Measurements from ENCODE around the gene PTCH2.
A peak's percentile ranks its signal among the peaks of the same experiment; 100 is the strongest.
"Not testable (repeated sequence)": the region's sequence is repeated elsewhere in the genome, so short reads cannot be mapped to it uniquely, and the experiment has no call there.

Gene PTCH2

GRCh38 chr1:44799770-44800584 is 43.1 kb downstream of the PTCH2 start, which contains the start of gene PLK3:
Gene PLK3, plus strand, starts transcription at chr1:44800377. Its CDS starts 87 bp downstream, at chr1:44800464.
- DNase-seq: peak; percentile 99

GRCh38 chr1:44798481-44799365 is 44.3 kb downstream of the PTCH2 start:
- DNase-seq: no peak

GRCh38 chr1:44797886-44798285 is 45.2 kb downstream of the PTCH2 start:
- DNase-seq: not testable (repeated sequence)

GRCh38 chr1:44792736-44793502 is 50.1 kb downstream of the PTCH2 start:
- no peak for DNase-seq

GRCh38 chr1:44790968-44791801 is 51.9 kb downstream of the PTCH2 start:
- DNase-seq: no peak

GRCh38 chr1:44788120-44788860 is 54.8 kb downstream of the PTCH2 start, which contains the start of gene BEST4:
Gene BEST4, minus strand, starts transcription at chr1:44788170. Its CDS starts 465 bp downstream, at chr1:44787705.
- no peak for DNase-seq

- DNase-seq: no peak
Measured at GRCh38 chr1:44787506-44787905, 55.5 kb downstream of the PTCH2 start.

- DNase-seq: no peak
Measured at GRCh38 chr1:44786841-44787426, 56.1 kb downstream of the PTCH2 start.

GRCh38 chr1:44786138-44786840 is 56.8 kb downstream of the PTCH2 start:
- DNase-seq: peak; percentile 86

GRCh38 chr1:44785501-44786137 is 57.4 kb downstream of the PTCH2 start:
- no peak for DNase-seq

GRCh38 chr1:44785029-44785380 is 58.0 kb downstream of the PTCH2 start:
- no peak for DNase-seq

- DNase-seq: peak; percentile 36
Measured at GRCh38 chr1:44784094-44785028, 58.7 kb downstream of the PTCH2 start.

GRCh38 chr1:44783697-44784093 is 59.4 kb downstream of the PTCH2 start:
- DNase-seq: no peak

GRCh38 chr1:44780583-44781121 is 62.4 kb downstream of the PTCH2 start:
- no peak for DNase-seq

- DNase-seq: no peak
Measured at GRCh38 chr1:44778705-44779576, 64.1 kb downstream of the PTCH2 start.

GRCh38 chr1:44777969-44778635 is 65.0 kb downstream of the PTCH2 start:
- no peak for DNase-seq

GRCh38 chr1:44777547-44777946 is 65.5 kb downstream of the PTCH2 start:
- DNase-seq: no peak

Data from activated CD4-positive, alpha-beta T cell treated with anti-CD3 and anti-CD28 coated beads for 48 hours (primary cell).